Mucosa of rectum (tissue), 2 donors: Measurements from ENCODE around the gene SLC25A22.
A peak's percentile ranks its signal among the peaks of the same experiment; 100 is the strongest.

Source experiments
- H3K27ac ChIP-seq, 2 donors: one replicate each; pipeline ENCODE4 v1.7.0; 2013; ENCODE audit warnings: inconsistent platforms in 2 of 2, low read depth in 2 of 2, low read length in 2 of 2
- H3K27me3 ChIP-seq, 2 donors: one replicate each; pipeline ENCODE4 v1.7.0; 2013; ENCODE audit warnings: low read length in 2 of 2; ENCODE audit not compliant: control insufficient read depth in 2 of 2, insufficient read depth in 2 of 2
- H3K36me3 ChIP-seq, 2 donors: one replicate each; pipeline ENCODE4 v1.7.0; 2013; ENCODE audit warnings: low read length in 2 of 2; ENCODE audit not compliant: control insufficient read depth in 2 of 2, insufficient read depth in 2 of 2
- H3K4me1 ChIP-seq, 2 donors: one replicate each; pipeline ENCODE4 v1.7.0; 2013; ENCODE audit warnings: low read length in 2 of 2, mild to moderate bottlenecking in 1 of 2; ENCODE audit not compliant: control insufficient read depth in 2 of 2, insufficient read depth in 2 of 2
- H3K4me3 ChIP-seq, 2 donors: one replicate each; pipeline ENCODE4 v1.7.0; 2013; ENCODE audit warnings: low read length in 2 of 2
- H3K9ac ChIP-seq, 2 donors: one replicate each; pipeline ENCODE4 v1.7.0; 2013; ENCODE audit warnings: low read length in 2 of 2, low read depth in 1 of 2, mild to moderate bottlenecking in 1 of 2
- H3K9me3 ChIP-seq, 2 donors: one replicate each; pipeline ENCODE4 v1.7.0; 2013; ENCODE audit warnings: low read length in 2 of 2; ENCODE audit not compliant: control insufficient read depth in 2 of 2
- donor health status: healthy.
- donor health status: Normal muscosa, but diverticular disease.

Gene SLC25A22

DNA sequence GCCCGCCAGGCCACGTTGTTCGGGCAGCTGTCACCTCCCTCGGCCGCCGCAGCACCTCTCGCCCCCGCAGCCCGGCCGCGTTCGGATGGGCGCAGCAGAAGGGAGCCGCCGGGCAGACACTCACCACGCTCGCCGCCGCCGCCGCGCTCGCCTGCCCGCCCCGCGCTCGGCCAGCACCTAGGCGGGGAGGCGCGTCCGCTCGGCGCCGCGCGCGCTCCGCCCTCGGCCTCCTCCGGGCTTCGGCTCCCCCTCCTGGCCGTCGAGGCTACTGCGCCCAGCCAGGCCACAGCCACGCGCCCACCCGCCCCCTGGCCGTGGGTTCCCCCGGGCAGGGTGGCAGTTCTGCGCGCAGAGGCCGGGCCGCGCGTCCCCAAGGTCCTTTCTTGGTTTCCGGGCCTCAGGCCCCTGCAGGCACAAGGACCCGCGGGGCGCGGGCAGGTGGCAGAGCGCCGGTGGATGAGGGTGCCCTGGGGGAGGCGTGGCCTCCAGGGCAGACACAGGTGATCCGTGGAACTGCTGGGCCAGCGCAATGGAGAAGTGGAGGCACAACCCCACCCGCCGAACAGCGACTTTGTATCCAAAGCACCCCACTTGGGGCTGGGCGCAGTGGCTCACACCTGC is at the start of gene SLC25A22:
Gene SLC25A22 (minus strand): TSS at position 189 of the 621 bp plus-strand sequence. CDS start 3,275 bp downstream, outside the sequence.
- peaks cover 0 to 4% of the 10 kb centered on the region in 2 donors for H3K36me3 ChIP-seq
- peak within 1 kb of the TSS; percentile 75 to 86 for H3K4me3 ChIP-seq

DNA sequence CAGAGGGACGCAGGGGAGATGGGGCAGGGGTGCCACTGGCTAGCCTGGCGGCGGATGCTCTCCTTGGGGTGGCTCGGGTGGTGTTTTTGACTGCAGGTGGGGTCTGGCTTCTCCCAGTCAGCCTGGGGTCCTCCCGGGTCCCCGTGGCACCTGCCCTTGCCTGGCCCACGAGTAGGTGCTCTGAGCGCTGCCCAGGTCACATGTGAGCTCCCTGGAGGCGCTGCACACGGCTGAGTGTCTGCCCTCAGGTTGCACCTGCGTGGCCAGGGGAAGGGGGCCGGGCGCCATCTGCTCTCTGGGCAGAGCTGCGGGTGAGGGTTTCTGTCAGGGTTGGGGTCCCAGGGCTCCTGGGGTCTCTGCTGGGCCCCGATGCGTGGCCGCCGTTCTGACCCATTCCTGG is 49.8 kb upstream of the SLC25A22 start:
- Histone ChIP-seq H3K4me3 (no peak overlapping the region), H3K4me1 (peaks cover 21 to 26% of the 10 kb centered on the region in 2 donors), H3K27ac (no peak overlapping the region), H3K9me3 (no peaks in the 10 kb centered on the region), H3K27me3 (peaks cover 16 to 19% of the 10 kb centered on the region in 2 donors), H3K9ac (no peak overlapping the region), H3K36me3 (no peaks in the 10 kb centered on the region)

More for the DNA sequence above, at the start of gene SLC25A22:
- Histone ChIP-seq H3K4me1 (peaks cover 17 to 27% of the 10 kb centered on the region in 2 donors), H3K27ac (peak within 1 kb of the TSS; percentile 62 to 85), H3K27me3 (no peaks in the 10 kb centered on the region), H3K9me3 (no peaks in the 10 kb centered on the region), H3K9ac (peak within 1 kb of the TSS; percentile 63 to 66)

DNA sequence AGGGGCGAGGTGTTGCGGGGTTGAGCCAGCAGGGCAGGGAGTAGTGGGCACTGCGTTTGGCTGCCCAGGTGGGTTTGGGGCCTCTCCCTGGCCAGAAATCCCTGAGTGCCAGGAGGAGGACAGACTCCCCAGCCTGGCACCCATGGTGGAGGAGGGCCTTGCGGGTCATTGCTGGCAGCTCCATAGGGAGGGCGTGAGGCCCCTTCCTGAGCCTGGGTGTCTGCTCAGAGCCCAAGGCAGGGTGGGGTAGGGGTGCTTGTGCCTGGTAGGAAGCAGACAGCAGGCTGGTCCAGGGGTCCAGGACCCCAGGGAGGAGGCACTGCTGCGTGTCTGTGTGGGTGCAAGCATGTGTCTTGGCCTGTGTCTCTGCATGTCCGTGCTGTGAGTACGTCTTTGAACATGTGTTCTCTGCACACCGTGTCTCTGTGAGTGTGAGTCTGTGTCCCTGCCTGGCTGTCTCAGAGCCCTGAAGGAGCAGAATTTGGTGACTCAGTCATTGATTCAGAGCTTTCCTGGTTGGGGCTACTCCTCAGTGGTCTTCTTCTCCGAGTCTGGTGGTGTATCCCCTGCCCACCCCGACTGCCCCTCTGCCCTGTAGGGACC is 48.5 kb upstream of the SLC25A22 start:
- Histone ChIP-seq H3K9ac (no peak overlapping the region), H3K4me3 (no peak overlapping the region), H3K9me3 (no peaks in the 10 kb centered on the region), H3K27ac (no peak overlapping the region), H3K4me1 (peaks cover 21 to 26% of the 10 kb centered on the region in 2 donors), H3K36me3 (no peaks in the 10 kb centered on the region), H3K27me3 (peaks cover 16 to 19% of the 10 kb centered on the region in 2 donors)

DNA sequence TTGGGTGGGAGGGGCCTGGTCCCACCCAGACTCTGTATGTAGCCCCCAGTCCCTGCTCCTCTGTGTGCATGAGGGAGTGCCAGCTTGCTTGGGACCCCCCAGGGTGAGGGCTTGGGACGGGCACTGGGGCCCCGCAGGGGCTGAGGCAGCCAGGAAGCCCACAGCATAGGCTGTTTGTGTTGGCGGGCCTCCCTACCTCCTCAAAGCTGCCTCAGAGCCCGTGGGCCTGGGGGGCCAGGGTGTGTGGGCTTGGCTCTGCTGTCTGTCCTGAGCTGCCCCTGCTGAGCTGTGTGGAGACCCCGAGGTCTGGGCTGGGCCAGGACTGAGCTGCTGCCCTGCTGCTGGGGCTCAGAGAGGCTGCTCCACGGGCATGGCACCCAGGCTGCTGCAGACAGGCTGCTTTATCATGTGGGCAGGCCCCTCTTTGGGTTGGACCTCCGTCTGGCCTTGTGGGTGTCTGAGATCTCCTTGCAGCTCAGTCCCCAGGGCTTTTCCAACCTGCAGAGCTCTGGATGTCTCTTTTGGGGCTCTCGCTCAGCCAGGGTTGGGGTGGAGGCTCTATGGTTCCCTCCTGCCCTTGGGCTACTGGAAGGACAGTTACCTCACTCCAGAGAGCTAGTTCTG is 47.9 kb upstream of the SLC25A22 start:
- H3K4me3 ChIP-seq = no peak overlapping the region
- H3K9me3 ChIP-seq = no peaks in the 10 kb centered on the region
- H3K9ac ChIP-seq = no peak overlapping the region
- H3K27me3 ChIP-seq = peaks cover 11 to 15% of the 10 kb centered on the region in 2 donors
- no peak overlapping the region for H3K27ac ChIP-seq
- H3K36me3 ChIP-seq = no peaks in the 10 kb centered on the region
- peaks cover 27 to 31% of the 10 kb centered on the region in 2 donors for H3K4me1 ChIP-seq

GRCh38 chr11:844693-845644 is 46.9 kb upstream of the SLC25A22 start:
- peak overlapping the region in 1 of 2 donors; percentile 37 for H3K9ac ChIP-seq
- H3K4me1 ChIP-seq = peaks cover 32 to 37% of the 10 kb centered on the region in 2 donors
- H3K4me3 ChIP-seq = peak overlapping the region; percentile 56 to 96
- H3K27me3 ChIP-seq = peaks cover 5% of the 10 kb centered on the region in 2 donors
- peaks cover 4 to 8% of the 10 kb centered on the region in 2 donors for H3K36me3 ChIP-seq
- H3K27ac ChIP-seq = peak overlapping the region; percentile 72 to 87
- H3K9me3 ChIP-seq = no peaks in the 10 kb centered on the region

- H3K4me1 ChIP-seq = peaks cover 34 to 36% of the 10 kb centered on the region in 2 donors
- H3K27me3 ChIP-seq = peaks cover 5% of the 10 kb centered on the region in 2 donors
- peak overlapping the region; percentile 72 to 87 for H3K27ac ChIP-seq
- peak overlapping the region in 1 of 2 donors; percentile 29 for H3K9ac ChIP-seq
- H3K9me3 ChIP-seq = no peaks in the 10 kb centered on the region
- peak overlapping the region; percentile 62 to 96 for H3K4me3 ChIP-seq
- peaks cover 10 to 17% of the 10 kb centered on the region in 2 donors for H3K36me3 ChIP-seq
Observed at GRCh38 chr11:843818-844692, 46.0 kb upstream of the SLC25A22 start.

DNA sequence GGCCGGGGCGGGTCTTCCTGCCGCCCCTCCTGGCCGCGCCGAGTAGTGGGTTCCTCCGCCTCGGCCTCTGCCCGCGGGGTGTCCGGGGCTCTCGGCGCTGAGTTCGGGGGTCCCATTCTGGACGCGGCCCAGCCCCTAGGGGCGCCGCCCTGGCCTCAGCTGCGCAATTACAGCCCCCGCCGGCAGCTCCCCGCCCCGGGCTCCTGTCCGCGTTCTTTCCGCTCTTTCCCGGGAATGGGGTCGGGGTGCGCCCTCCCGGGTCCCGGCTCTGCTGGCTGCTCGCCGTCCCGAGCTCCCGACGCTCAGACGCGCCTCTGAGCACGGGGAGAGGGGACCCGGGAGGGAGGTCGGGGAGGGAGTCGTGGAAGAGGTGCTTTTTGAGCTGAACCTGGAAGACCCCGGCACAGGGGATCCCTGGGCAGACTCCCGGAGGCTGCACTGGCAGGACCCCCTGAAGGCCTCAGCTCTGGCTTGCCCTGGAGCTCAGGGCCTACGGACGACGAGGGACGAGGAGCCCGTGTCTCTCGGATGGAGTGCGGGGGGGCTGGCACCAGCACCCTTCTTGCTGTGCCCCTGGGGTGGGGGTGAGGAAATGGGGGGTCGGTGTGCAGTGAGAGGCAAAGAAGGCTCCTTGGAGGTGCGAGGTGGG is 45.1 kb upstream of the SLC25A22 start:
- Histone ChIP-seq H3K4me1 (peaks cover 37% of the 10 kb centered on the region in 2 donors), H3K4me3 (peak overlapping the region; percentile 62 to 96), H3K9me3 (no peaks in the 10 kb centered on the region), H3K27ac (peak overlapping the region; percentile 72 to 87), H3K27me3 (peaks cover 0 to under 1% of the 10 kb centered on the region in 2 donors), H3K36me3 (peaks cover 15 to 24% of the 10 kb centered on the region in 2 donors), H3K9ac (peak overlapping the region; percentile 32 to 63)

- Histone ChIP-seq H3K4me3 (peak within 1 kb of the TSS; percentile 90 to 96), H3K27me3 (no peaks in the 10 kb centered on the region), H3K36me3 (peaks cover 18 to 30% of the 10 kb centered on the region in 2 donors), H3K4me1 (peaks cover 37 to 43% of the 10 kb centered on the region in 2 donors), H3K9ac (peak within 1 kb of the TSS; percentile 81 to 84), H3K9me3 (no peaks in the 10 kb centered on the region), H3K27ac (peak within 1 kb of the TSS; percentile 85 to 87)
Observed at GRCh38 chr11:842370-843002, 44.4 kb upstream of the SLC25A22 start, which contains the start of the genes POLR2L and TSPAN4. POLR2L (minus strand) TSS chr11:842529; CDS start chr11:842508, 21 bp downstream. TSPAN4 (plus strand) TSS chr11:842852; CDS start chr11:850305, 7,453 bp downstream.
